Pancreas (tissue), 10 donors: ENCODE measurements around the gene UBE2D3. TPM values are rescaled to one million over a fixed set of nuclear protein-coding genes. Genes with fewer than 3 reads are reported as not detected.

Experiments
- ATAC-seq, 4 donors: fragments of 200-7000 bp; cut with Tn5 transposase; one replicate each; pipeline versions ENCODE4 v1.8.0 to v1.9.1; 2020; ENCODE audit warnings: mild to moderate bottlenecking in 4 of 4, moderate library complexity in 4 of 4
- DNase-seq, 6 donors: peaks; one replicate each; pipeline ENCODE4 v3.0.0-alpha.2; 2020
- FAIRE-seq: peaks from 2 replicates; lab custom pipeline; 2012; peaks lifted over from hg19 to GRCh38; lab: Jason Lieb, UNC
- H3K27ac ChIP-seq, 4 donors: fragments of 200-600 bp; sonication (generic); 1 replicate in 3 of 4; 2 replicates in 1 of 4; pipeline versions ENCODE4 v1.5.0 to v1.8.0; 2020
- H3K27me3 ChIP-seq, 4 donors: fragments of 200-600 bp; one replicate each; pipeline ENCODE4 v1.8.0; 2021
- H3K36me3 ChIP-seq, 3 donors: fragments of 200-600 bp; sonication (generic) in 1 of 3; one replicate each; pipeline versions ENCODE4 v1.5.0 to v1.8.0; 2020 to 2021
- H3K4me1 ChIP-seq, 3 donors: fragments of 200-600 bp; one replicate each; pipeline ENCODE4 v1.8.0; 2021
- H3K4me3 ChIP-seq, 4 donors: fragments of 200-600 bp; sonication (generic) in 2 of 4; one replicate each; pipeline versions ENCODE4 v1.5.0 to v1.8.0; 2020 to 2021
- H3K9me3 ChIP-seq, 4 donors: fragments of 200-600 bp; one replicate each; pipeline ENCODE4 v1.8.0; 2021
- WGBS, 2 donors: extraction: QIAGEN DNeasy Blood & Tissue Kit; methylation state at CpG; one replicate each; pipeline ENCODE4 v1.1.7; 2013; 5-methylcytosine and 5-hydroxymethylcytosine counted together
- intact Hi-C, 3 donors: fragments of 100-400 bp; cut with DNase I; formaldehyde crosslinking; loops; one replicate each; pipeline versions ENCODE4 v1.11.1 to v1.14.2; 2022
- polyA plus RNA-seq, 2 donors: library from polyadenylated mRNA; stranded (reverse); fragments of 200-250 nt; gene quantifications; one replicate each; pipeline ENCODE4 v1.2.3, GENCODE V29; 2013
- total RNA-seq, 6 donors: library from RNA; stranded (reverse); fragmentation: NEBNext Ultra II Directional in 4 of 6; extraction: Animal tissue kit (Norgen Biotek cat#: 25700) in 4 of 6; gene quantifications; one replicate each; pipeline versions ENCODE4 v1.2.1 to v1.2.4, GENCODE V29; 2021 to 2023
- TF ChIP-seq, protein P1 (sequence below), 4 donors: fragments of 200-600 bp; sonication (generic) in 3 of 4; IDR thresholded peaks; one replicate each; pipeline versions ENCODE4 v1.5.0 to v1.8.0; 2021; ENCODE audit warnings: antibody characterized with exemption in 4 of 4
- donor health status: healthy with polysubstance abuse.
- donor health status: DM: no; HTN: no; CAD: no; lungs with moderate emphysema.
- donor health status: DM: no; HTN: no; CAD: no.
- donor health status: control.
- donor health status: control.
- donor health status: Bipolar disorder and iron deficiency.
- donor health status: DM: yes; HTN: yes; CAD: no.
- donor health status: DM: no; HTN: no; CAD: no.
- donor health status: DM: no; HTN: no; CAD: no.
- donor health status: DM: yes; HTN: yes; CAD: no.

UBE2D3 gene
- total and polyA plus RNA-seq, 8 donors = 90.6 to 141 (median 130) TPM

DNA sequence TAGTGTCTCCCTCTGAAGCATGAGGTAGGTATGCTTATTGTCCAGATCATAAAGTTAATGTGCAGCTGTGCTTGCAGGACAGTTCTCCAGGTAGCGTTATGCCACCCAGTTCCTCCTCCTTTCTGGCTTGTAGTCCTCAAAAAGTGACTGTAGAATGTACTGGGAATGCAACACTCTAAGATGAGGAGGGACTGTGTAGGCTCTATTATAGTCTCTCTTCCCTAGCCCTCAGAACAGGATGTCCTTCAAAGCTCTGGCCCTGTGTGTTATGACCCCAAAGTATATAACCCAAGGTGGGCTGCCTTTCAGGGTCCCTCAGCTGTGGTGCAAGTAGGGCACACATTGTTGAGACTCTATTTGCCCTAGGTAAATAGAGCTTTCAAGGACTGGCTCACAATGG is 45.8 kb downstream of the UBE2D3 start:
- H3K4me1 ChIP-seq = no peaks in the 10 kb centered on the region
- ATAC-seq (no peak), FAIRE-seq (no peak), DNase-seq (no peak)
- H3K9me3 ChIP-seq = no peaks in the 10 kb centered on the region
- H3K4me3 ChIP-seq = no peak overlapping the region
- H3K36me3 ChIP-seq = no peaks in the 10 kb centered on the region
- TF ChIP-seq, protein P1, sequence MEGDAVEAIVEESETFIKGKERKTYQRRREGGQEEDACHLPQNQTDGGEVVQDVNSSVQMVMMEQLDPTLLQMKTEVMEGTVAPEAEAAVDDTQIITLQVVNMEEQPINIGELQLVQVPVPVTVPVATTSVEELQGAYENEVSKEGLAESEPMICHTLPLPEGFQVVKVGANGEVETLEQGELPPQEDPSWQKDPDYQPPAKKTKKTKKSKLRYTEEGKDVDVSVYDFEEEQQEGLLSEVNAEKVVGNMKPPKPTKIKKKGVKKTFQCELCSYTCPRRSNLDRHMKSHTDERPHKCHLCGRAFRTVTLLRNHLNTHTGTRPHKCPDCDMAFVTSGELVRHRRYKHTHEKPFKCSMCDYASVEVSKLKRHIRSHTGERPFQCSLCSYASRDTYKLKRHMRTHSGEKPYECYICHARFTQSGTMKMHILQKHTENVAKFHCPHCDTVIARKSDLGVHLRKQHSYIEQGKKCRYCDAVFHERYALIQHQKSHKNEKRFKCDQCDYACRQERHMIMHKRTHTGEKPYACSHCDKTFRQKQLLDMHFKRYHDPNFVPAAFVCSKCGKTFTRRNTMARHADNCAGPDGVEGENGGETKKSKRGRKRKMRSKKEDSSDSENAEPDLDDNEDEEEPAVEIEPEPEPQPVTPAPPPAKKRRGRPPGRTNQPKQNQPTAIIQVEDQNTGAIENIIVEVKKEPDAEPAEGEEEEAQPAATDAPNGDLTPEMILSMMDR (IDR thresholded peaks at IDR 0.05) = no peak
- intact Hi-C loops = no loop called here
- 75 to 89% methylated on average over 1 of the region's 1 CpG for WGBS, 2 donors
- no peak overlapping the region for H3K27ac ChIP-seq
- no peaks in the 10 kb centered on the region for H3K27me3 ChIP-seq

DNA sequence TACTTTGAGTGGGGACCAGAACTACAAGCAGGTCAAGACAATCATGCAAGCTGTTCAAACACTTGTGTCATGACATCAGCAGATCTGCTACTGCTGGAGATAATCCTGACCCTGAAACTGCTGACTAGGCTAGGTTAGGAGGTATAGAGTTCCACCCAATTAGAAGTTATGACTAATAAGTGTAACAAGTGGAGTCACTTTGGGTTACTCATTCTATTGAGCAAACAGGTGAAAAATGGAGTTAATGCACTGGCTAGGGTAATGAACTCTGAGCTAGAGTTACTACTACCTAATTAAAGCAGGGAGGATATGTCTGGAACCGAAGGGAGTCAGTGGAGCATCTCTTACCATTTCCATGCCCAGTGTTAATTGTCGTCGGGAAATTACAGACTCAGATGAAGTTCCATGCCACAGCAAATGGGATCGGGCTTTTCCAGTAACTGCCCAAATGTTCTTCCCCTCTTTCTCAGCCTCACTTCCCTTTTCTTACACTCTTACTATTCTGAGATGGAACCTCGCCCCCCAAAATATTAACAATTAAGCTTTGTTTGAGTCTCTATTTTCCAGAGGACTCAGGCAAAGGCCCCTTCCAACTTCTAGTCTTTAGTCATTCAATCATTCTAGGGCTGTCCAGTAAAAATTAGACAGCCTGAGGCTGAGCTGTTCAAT is 46.7 kb downstream of the UBE2D3 start:
- FAIRE-seq = no peak
- 84 to 88% methylated on average over 5 of the region's 5 CpGs for WGBS, 2 donors

DNA sequence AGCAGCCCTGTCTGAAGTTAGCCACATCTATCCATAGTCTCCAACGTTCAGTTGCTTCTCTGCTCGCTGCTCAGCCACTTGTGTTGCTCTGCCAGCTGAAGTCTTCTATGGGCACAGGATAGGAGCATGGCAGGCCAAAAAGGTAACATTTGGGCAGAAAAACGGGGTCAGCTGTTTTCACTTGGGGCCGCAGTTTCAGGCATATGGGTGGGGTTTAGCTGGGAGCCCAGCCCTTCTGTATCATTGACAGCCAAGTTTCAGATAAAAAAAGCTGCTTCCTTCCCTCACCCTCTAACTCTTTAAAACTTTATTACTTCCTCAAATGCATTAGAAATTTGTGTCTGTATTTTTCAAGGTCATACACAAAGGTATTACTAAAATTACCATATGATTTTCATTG is 48.1 kb downstream of the UBE2D3 start:
- intact Hi-C loops = no loop called here
- TF ChIP-seq, protein P1 (IDR thresholded peaks at IDR 0.05) = no peak
- FAIRE-seq = no peak
- peak in 2 of 4 donors; percentile 9 to 28 for ATAC-seq
- Histone ChIP-seq H3K4me1 (no peaks in the 10 kb centered on the region), H3K36me3 (no peaks in the 10 kb centered on the region), H3K9me3 (no peaks in the 10 kb centered on the region), H3K27me3 (no peaks in the 10 kb centered on the region), H3K27ac (no peak overlapping the region), H3K4me3 (no peak overlapping the region)
- 53 to 59% methylated on average over 4 of the region's 4 CpGs for WGBS, 2 donors
- no peak for DNase-seq

More for the DNA sequence above, 46.7 kb downstream of the UBE2D3 start:
- Histone ChIP-seq H3K36me3 (no peaks in the 10 kb centered on the region), H3K9me3 (no peaks in the 10 kb centered on the region), H3K4me1 (no peaks in the 10 kb centered on the region), H3K27ac (no peak overlapping the region), H3K27me3 (no peaks in the 10 kb centered on the region), H3K4me3 (no peak overlapping the region)
- no peak for DNase-seq
- intact Hi-C loops = no loop called here
- TF ChIP-seq, protein P1 (IDR thresholded peaks at IDR 0.05) = no peak
- ATAC-seq = peak; percentile 72 to 80 (median 77)

DNA sequence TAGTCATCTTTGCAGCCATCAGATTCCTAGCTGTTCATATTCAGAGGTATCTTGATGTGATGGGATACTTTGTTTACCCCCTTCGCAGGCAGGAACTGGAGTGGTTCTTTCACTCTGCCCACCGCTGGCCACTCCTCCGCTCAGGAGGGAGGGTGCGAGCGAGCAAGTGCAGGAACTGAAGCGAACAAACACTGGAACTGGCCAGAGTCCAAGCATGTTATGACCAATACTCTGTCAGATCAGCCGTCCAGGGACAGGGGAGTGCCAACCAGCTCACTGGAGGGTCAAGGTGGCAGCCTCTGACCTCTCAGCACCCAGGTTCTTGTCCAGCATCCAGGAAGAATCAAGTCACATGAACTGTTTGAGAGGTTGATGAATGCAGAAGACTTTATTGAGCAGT is 48.6 kb downstream of the UBE2D3 start:
- TF ChIP-seq, protein P1 (IDR thresholded peaks at IDR 0.05) = no peak
- DNase-seq (peak in 4 of 6 donors; percentile 23 to 62 (median 56)), FAIRE-seq (no peak), ATAC-seq (peak; percentile 74 to 89 (median 87))
- no peaks in the 10 kb centered on the region for H3K27me3 ChIP-seq
- intact Hi-C loops = no loop called here
- 7 to 15% methylated on average over 7 of the region's 7 CpGs for WGBS, 2 donors
- H3K9me3 ChIP-seq = no peaks in the 10 kb centered on the region
- H3K27ac ChIP-seq = no peak overlapping the region
- no peaks in the 10 kb centered on the region for H3K36me3 ChIP-seq
- no peaks in the 10 kb centered on the region for H3K4me1 ChIP-seq
- H3K4me3 ChIP-seq = peak overlapping the region in 1 of 4 donors; percentile 13

DNA sequence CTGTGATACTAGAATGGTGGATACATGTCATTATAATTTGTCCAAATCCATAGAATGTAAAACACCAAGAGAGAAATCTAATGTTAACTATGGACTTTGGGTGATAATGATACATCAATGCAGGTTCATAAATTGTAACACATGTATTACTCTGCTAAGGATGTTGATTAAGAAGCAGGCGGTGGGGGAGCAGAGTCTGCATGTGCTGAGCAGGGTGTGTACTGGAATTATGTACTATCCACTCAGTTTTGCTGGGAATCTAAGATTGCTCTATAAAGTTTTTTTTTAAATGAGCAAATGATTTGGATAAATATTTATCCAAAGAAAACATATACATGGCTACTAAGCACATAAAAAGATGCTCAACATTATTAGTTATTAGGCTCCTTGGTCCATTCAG is 51.5 kb downstream of the UBE2D3 start:
- ATAC-seq = no peak

More for the DNA sequence above, 51.5 kb downstream of the UBE2D3 start:
- DNase-seq (no peak), FAIRE-seq (no peak)
- intact Hi-C loops = no loop called here
- TF ChIP-seq, protein P1 (IDR thresholded peaks at IDR 0.05) = no peak
- H3K27me3 ChIP-seq = no peaks in the 10 kb centered on the region
- no peaks in the 10 kb centered on the region for H3K4me1 ChIP-seq
- H3K4me3 ChIP-seq = no peak overlapping the region
- H3K9me3 ChIP-seq = no peaks in the 10 kb centered on the region
- H3K27ac ChIP-seq = no peak overlapping the region
- 88 to 93% methylated on average over 1 of the region's 1 CpG for WGBS, 2 donors
- no peaks in the 10 kb centered on the region for H3K36me3 ChIP-seq
